ENCODE measurements around the gene SMIM45.
A peak's percentile ranks its signal among the peaks of the same experiment; 100 is the strongest.

The SMIM45 gene

DNA sequence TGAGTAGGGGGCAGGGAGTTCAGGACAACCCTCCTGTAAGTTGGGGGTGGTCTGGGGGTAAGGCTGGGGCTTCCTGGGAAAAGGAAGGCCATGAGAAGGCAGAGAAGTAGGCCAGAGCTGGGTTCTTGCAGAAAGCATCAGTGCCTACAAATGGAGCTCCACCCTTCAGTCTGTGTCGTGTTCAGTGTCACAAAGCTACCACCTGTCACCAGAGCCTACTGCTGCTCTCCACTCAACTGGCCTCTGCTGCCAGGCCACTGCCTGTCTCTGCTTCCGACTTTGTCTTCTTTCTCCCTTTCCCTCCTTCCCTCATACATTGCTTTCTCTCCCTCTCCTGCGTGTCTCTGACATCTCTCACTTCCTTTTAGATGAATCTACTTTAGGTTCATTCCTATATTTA, 43.3 kb downstream of the SMIM45 start:
- H4K20me1 ChIP-seq (ENCODE audit: insufficient read depth, low read length): no peaks in the 10 kb centered on the region
- H3K27me3 ChIP-seq (ENCODE audit: low read depth, low read length): no peaks in the 10 kb centered on the region
- TF ChIP-seq, protein P1, sequence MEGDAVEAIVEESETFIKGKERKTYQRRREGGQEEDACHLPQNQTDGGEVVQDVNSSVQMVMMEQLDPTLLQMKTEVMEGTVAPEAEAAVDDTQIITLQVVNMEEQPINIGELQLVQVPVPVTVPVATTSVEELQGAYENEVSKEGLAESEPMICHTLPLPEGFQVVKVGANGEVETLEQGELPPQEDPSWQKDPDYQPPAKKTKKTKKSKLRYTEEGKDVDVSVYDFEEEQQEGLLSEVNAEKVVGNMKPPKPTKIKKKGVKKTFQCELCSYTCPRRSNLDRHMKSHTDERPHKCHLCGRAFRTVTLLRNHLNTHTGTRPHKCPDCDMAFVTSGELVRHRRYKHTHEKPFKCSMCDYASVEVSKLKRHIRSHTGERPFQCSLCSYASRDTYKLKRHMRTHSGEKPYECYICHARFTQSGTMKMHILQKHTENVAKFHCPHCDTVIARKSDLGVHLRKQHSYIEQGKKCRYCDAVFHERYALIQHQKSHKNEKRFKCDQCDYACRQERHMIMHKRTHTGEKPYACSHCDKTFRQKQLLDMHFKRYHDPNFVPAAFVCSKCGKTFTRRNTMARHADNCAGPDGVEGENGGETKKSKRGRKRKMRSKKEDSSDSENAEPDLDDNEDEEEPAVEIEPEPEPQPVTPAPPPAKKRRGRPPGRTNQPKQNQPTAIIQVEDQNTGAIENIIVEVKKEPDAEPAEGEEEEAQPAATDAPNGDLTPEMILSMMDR (IDR thresholded peaks at IDR 0.05; ENCODE audit: low read depth, low read length): no peak
- no peak for TF ChIP-seq EZH2phosphoT487 (IDR thresholded peaks at IDR 0.05; ENCODE audit: low read depth)
- peaks cover 51% of the 10 kb centered on the region for H3K36me3 ChIP-seq (replicated peaks; ENCODE audit: low read depth, low read length)
- H3K4me2 ChIP-seq (ENCODE audit: low read length): peak overlapping the region; percentile 19
- H3K4me3 ChIP-seq (ENCODE audit: low read length): no peak overlapping the region
- no peaks in the 10 kb centered on the region for H3K9me3 ChIP-seq (ENCODE audit: insufficient read depth, low read length)
- H2AFZ ChIP-seq (ENCODE audit: low read depth, low read length): no peak overlapping the region
- H3K79me2 ChIP-seq (ENCODE audit: low read length): no peaks in the 10 kb centered on the region
- peaks cover 21% of the 10 kb centered on the region for H3K4me1 ChIP-seq (ENCODE audit: low read length)
- H3K27ac ChIP-seq (ENCODE audit: low read length): peak overlapping the region; percentile 19
- no peak overlapping the region for H3K9ac ChIP-seq (ENCODE audit: low read length)

DNA sequence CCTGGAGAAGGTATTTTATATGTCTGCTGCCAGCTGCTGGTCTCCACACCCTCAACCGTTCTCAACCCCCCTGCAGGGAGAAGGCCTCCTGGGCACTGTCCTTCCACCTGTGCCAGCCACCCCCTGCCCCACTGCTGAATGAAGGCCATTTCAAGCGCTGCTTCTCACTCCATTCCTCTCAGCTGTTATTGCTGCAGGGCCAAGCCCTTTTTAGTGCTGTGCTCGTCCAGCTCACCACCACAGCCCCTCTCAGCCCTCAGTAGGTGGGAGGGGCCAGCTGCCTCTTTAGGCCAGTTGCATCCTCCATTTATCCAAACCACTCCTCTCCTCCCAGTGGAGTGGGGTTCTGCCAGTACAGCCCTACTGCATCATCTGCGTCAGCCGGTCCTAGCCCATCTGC, 44.9 kb downstream of the SMIM45 start:
- H3K4me3 ChIP-seq (ENCODE audit: low read length): no peak overlapping the region
- H3K27ac ChIP-seq (ENCODE audit: low read length): no peak overlapping the region
- H3K9ac ChIP-seq (ENCODE audit: low read length): no peak overlapping the region
- H3K9me3 ChIP-seq (ENCODE audit: insufficient read depth, low read length): no peaks in the 10 kb centered on the region
- peaks cover 42% of the 10 kb centered on the region for H3K36me3 ChIP-seq (replicated peaks; ENCODE audit: low read depth, low read length)
- TF ChIP-seq, protein P1 (IDR thresholded peaks at IDR 0.05; ENCODE audit: low read depth, low read length): no peak
- no peak for TF ChIP-seq EZH2phosphoT487 (IDR thresholded peaks at IDR 0.05; ENCODE audit: low read depth)
- no peak overlapping the region for H3K4me2 ChIP-seq (ENCODE audit: low read length)
- no peaks in the 10 kb centered on the region for H3K79me2 ChIP-seq (ENCODE audit: low read length)
- peaks cover 21% of the 10 kb centered on the region for H3K4me1 ChIP-seq (ENCODE audit: low read length)
- no peaks in the 10 kb centered on the region for H4K20me1 ChIP-seq (ENCODE audit: insufficient read depth, low read length)
- H2AFZ ChIP-seq (ENCODE audit: low read depth, low read length): no peak overlapping the region
- H3K27me3 ChIP-seq (ENCODE audit: low read depth, low read length): no peaks in the 10 kb centered on the region

DNA sequence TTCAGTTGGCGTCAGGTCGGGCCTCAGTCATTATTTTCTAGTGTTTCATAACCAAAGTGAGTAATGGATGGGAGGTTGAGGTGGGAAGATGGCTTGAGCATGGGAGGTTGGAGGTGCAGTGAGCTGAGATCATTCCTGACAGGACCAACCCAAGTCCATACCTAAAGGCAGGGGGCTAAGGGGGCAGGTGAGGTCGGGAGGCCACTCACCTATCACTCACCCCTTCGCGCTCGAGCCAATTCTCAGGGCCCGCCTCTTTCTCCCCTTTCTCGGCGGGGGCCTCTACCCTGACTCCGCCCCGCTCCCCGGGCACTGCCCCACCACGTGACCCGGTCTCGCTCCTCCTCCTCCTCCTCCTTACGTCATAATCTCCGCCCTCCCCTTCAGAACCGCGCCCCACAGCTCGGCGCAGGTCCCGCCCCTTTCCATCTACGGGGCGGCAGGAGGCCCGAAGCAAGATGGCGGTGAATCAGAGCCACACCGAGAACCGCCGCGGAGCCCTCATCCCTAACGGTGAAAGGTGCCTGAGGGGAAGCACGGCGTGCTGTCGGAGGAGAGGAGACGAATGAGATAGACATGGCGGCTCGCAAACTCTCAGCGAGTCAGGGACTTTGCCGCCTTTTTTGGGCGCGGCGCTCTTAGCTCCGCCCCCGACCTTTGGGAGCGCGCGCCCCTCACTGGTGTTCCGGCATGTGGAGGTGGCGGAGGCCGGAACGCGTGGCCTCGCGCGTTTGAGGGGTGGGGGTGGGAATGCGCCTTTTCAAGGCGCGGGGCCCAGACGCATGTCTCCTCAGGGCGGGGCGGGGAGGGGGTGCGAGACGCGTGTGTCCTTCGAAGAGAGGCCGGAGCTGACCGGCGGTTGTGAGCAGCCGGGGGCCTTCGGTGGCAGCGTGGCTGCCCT, 46.7 kb downstream of the SMIM45 start, which contains the start of gene WBP2NL:
Gene WBP2NL, plus strand, starts transcription at position 428 of the 901 bp plus-strand sequence. Its CDS starts 31 bp downstream, at position 459.
- H3K4me3 ChIP-seq (ENCODE audit: low read length): peak within 1 kb of the TSS; percentile 69
- H3K9ac ChIP-seq (ENCODE audit: low read length): peak within 1 kb of the TSS; percentile 23; the same call in 1 of the 2 replicates
- H3K4me2 ChIP-seq (ENCODE audit: low read length): peak within 1 kb of the TSS; percentile 56
- peaks cover 33% of the 10 kb centered on the region for H3K36me3 ChIP-seq (replicated peaks; ENCODE audit: low read depth, low read length)
- TF ChIP-seq, protein P1 (IDR thresholded peaks at IDR 0.05; ENCODE audit: low read depth, low read length): no peak
- TF ChIP-seq EZH2phosphoT487 (IDR thresholded peaks at IDR 0.05; ENCODE audit: low read depth): no peak
- no peaks in the 10 kb centered on the region for H4K20me1 ChIP-seq (ENCODE audit: insufficient read depth, low read length)
- H3K9me3 ChIP-seq (ENCODE audit: insufficient read depth, low read length): no peaks in the 10 kb centered on the region
- H3K79me2 ChIP-seq (ENCODE audit: low read length): no peaks in the 10 kb centered on the region
- no peaks in the 10 kb centered on the region for H3K27me3 ChIP-seq (ENCODE audit: low read depth, low read length)
- H3K27ac ChIP-seq (ENCODE audit: low read length): no peak within 1 kb of the TSS
- H3K4me1 ChIP-seq (ENCODE audit: low read length): peaks cover 21% of the 10 kb centered on the region
- no peak within 1 kb of the TSS for H2AFZ ChIP-seq (ENCODE audit: low read depth, low read length)

DNA sequence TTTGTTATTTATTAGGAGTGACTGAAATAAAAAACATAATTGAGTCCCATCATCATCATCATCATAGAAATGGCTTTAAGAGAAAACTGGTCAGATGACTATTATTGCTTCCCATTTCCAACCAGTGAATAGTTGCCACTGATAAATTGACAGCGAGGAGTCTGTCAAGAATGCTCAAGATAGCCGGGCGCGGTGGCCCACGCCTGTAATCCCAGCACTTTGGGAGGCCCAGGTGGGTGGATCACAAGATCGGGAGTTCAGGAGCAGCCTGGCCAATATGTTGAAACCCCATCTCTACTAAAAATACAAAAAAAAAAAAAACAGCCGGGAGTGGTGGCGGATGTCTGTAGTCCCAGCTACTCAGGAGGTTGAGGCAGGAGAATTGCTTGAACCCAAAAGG, 48.5 kb downstream of the SMIM45 start:
- Histone ChIP-seq H2AFZ (ENCODE audit: low read depth, low read length) (no peak overlapping the region), H3K9ac (ENCODE audit: low read length) (no peak overlapping the region), H3K4me2 (ENCODE audit: low read length) (no peak overlapping the region), H3K4me3 (ENCODE audit: low read length) (no peak overlapping the region), H4K20me1 (ENCODE audit: insufficient read depth, low read length) (no peaks in the 10 kb centered on the region), H3K9me3 (ENCODE audit: insufficient read depth, low read length) (no peaks in the 10 kb centered on the region), H3K36me3 (replicated peaks; ENCODE audit: low read depth, low read length) (peaks cover 22% of the 10 kb centered on the region), H3K27me3 (ENCODE audit: low read depth, low read length) (no peaks in the 10 kb centered on the region), H3K4me1 (ENCODE audit: low read length) (peaks cover 10% of the 10 kb centered on the region), H3K79me2 (ENCODE audit: low read length) (no peaks in the 10 kb centered on the region), H3K27ac (ENCODE audit: low read length) (no peak overlapping the region)
- TF ChIP-seq, protein P1 (IDR thresholded peaks at IDR 0.05; ENCODE audit: low read depth, low read length): no peak
